Measurements from ENCODE around the gene TTC9B. TPM values are rescaled to one million over a fixed set of nuclear protein-coding genes. Genes with fewer than 3 reads are reported as not detected.

TTC9B gene
- total and polyA plus RNA-seq, 2 donors (not counting 1 experiment from before 2014, with no cell fraction given) = not detected

- Histone ChIP-seq H3K4me3 (ENCODE audit: control extremely low read depth in 1 of 5, extremely low read depth in 1 of 5, insufficient read depth in 1 of 5, low read depth in 2 of 5, low read length in 4 of 5) (no peak overlapping the region), H3K4me1 (ENCODE audit: control insufficient read depth in 2 of 2, insufficient read depth in 2 of 2, low read length in 2 of 2) (no peaks in the 10 kb centered on the region), H3K27me3 (replicated peaks in 1 of 4; ENCODE audit: control extremely low read depth in 1 of 4, control insufficient read depth in 3 of 4, insufficient read depth in 4 of 4, low read length in 3 of 4) (no peaks in the 10 kb centered on the region), H3K79me2 (ENCODE audit: control insufficient read depth, insufficient read depth, low read length) (peaks cover 12% of the 10 kb centered on the region), H3K36me3 (replicated peaks in 1 of 2; ENCODE audit: control extremely low read depth in 1 of 2, control insufficient read depth in 1 of 2, extremely low read depth in 1 of 2, insufficient read depth in 2 of 2, low read length in 1 of 2) (peaks cover 2 to 73% of the 10 kb centered on the region in 2 experiments), H3K9ac (ENCODE audit: low read length) (no peak overlapping the region), H2AFZ (ENCODE audit: insufficient read depth, low read depth, low read length, poor library complexity, severe bottlenecking) (no peak overlapping the region), H3K4me2 (replicated peaks; ENCODE audit: low read depth, low read length, poor library complexity, severe bottlenecking) (no peak overlapping the region), H3K9me3 (ENCODE audit: control extremely low read depth in 1 of 3, control insufficient read depth in 2 of 3, insufficient read depth in 1 of 3, low read length in 2 of 3) (no peaks in the 10 kb centered on the region), H4K20me1 (ENCODE audit: control insufficient read depth, insufficient read depth, low read length, poor library complexity, severe bottlenecking) (peaks cover 50% of the 10 kb centered on the region), H3K27ac (ENCODE audit: low read length in 2 of 2) (no peak overlapping the region)
- intact Hi-C loops (cut with micrococcal nuclease) = no loop called here
- CTCF ChIA-PET = no interaction called here
- no peaks in the 10 kb centered on the region for H3K27me3 Mint-ChIP-seq
- H3K27ac Mint-ChIP-seq = no peak overlapping the region
- no peak for TF ChIP-seq CTCF (IDR thresholded peaks at IDR 0.05)
- no peak overlapping the region for H3K4me3 Mint-ChIP-seq
- H3K4me1 Mint-ChIP-seq = no peaks in the 10 kb centered on the region
- POLR2A ChIA-PET = no interaction called here
- WGBS (ENCODE audit: insufficient coverage) = 98% methylated on average over 12 of the region's 12 CpGs
- no peak for DNase-seq
- ATAC-seq (ENCODE audit: low read depth) = no peak
- no peaks in the 10 kb centered on the region for H3K9me3 Mint-ChIP-seq (ENCODE audit: insufficient read depth)
Measured at GRCh38 chr19:40239415-40240226, 21.4 kb upstream of the TTC9B start.

DNA sequence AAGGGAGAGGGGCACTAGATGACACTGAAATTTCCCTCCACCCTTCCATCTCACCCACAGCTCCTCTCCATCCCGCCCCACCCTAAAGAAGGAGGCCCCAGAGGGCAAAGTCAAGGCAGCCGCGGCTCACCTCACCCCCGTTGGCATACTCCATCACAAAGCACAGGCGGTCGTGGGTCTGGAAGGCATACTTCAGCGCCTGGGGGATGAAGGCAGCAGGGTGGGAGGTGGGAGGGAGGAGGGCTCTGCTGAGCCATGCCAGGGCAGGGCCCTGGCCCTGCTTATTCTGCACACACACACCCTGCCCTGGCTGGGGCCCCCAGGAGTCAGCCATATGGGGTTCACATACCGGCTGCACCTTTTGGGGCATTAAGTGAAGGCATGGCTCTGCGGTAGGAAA lies 20.6 kb upstream of the TTC9B start:
- no peak overlapping the region for H3K4me3 Mint-ChIP-seq
- Histone ChIP-seq H3K9ac (ENCODE audit: low read length) (no peak overlapping the region), H3K4me1 (ENCODE audit: control insufficient read depth in 2 of 2, insufficient read depth in 2 of 2, low read length in 2 of 2) (no peaks in the 10 kb centered on the region), H3K27ac (ENCODE audit: low read length in 2 of 2) (no peak overlapping the region), H4K20me1 (ENCODE audit: control insufficient read depth, insufficient read depth, low read length, poor library complexity, severe bottlenecking) (peaks cover 53% of the 10 kb centered on the region), H3K36me3 (replicated peaks in 1 of 2; ENCODE audit: control extremely low read depth in 1 of 2, control insufficient read depth in 1 of 2, extremely low read depth in 1 of 2, insufficient read depth in 2 of 2, low read length in 1 of 2) (peaks cover 2 to 81% of the 10 kb centered on the region in 2 experiments), H3K9me3 (ENCODE audit: control extremely low read depth in 1 of 3, control insufficient read depth in 2 of 3, insufficient read depth in 1 of 3, low read length in 2 of 3) (no peaks in the 10 kb centered on the region), H3K79me2 (ENCODE audit: control insufficient read depth, insufficient read depth, low read length) (peaks cover 6% of the 10 kb centered on the region), H2AFZ (ENCODE audit: insufficient read depth, low read depth, low read length, poor library complexity, severe bottlenecking) (no peak overlapping the region), H3K4me3 (ENCODE audit: control extremely low read depth in 1 of 5, extremely low read depth in 1 of 5, insufficient read depth in 1 of 5, low read depth in 2 of 5, low read length in 4 of 5) (no peak overlapping the region), H3K4me2 (replicated peaks; ENCODE audit: low read depth, low read length, poor library complexity, severe bottlenecking) (no peak overlapping the region), H3K27me3 (replicated peaks in 1 of 4; ENCODE audit: control extremely low read depth in 1 of 4, control insufficient read depth in 3 of 4, insufficient read depth in 4 of 4, low read length in 3 of 4) (no peaks in the 10 kb centered on the region)
- ATAC-seq (ENCODE audit: low read depth) (no peak), DNase-seq (no peak)
- no peaks in the 10 kb centered on the region for H3K9me3 Mint-ChIP-seq (ENCODE audit: insufficient read depth)
- no peak overlapping the region for H3K27ac Mint-ChIP-seq
- ChIA-PET POLR2A (no interaction called here), CTCF (no interaction called here)
- no peak for TF ChIP-seq EZH2 (IDR thresholded peaks at IDR 0.05; ENCODE audit: borderline replicate concordance, insufficient read depth, low read depth, low read length, poor library complexity, severe bottlenecking)
- TF ChIP-seq CTCF (IDR thresholded peaks at IDR 0.05) = no peak
- H3K4me1 Mint-ChIP-seq = no peaks in the 10 kb centered on the region
- no peaks in the 10 kb centered on the region for H3K27me3 Mint-ChIP-seq
- WGBS (ENCODE audit: insufficient coverage) = 100% methylated on average over 2 of the region's 9 CpGs
- intact Hi-C loops (cut with micrococcal nuclease) = no loop called here
